Loucy (cell line): ENCODE measurements around the gene TMCC2.

Experiments
- H2AFZ ChIP-seq: fragments of 200-600 bp; sonication (generic); 2 replicates; pipeline ENCODE4 v1.6.0; 2016; ENCODE audit warnings: antibody characterized with exemption, mild to moderate bottlenecking, low read length, moderate library complexity
- H3F3A ChIP-seq: fragments of 200-600 bp; 2 replicates; pipeline ENCODE4 v1.6.0; 2016; ENCODE audit warnings: antibody characterized with exemption, low read depth, mild to moderate bottlenecking
- H3K27me3 ChIP-seq: fragments of 200-600 bp; sonication (generic); 2 replicates; pipeline ENCODE4 v1.6.1; 2014; ENCODE audit warnings: low read length, mild to moderate bottlenecking; ENCODE audit not compliant: insufficient read depth, poor library complexity, severe bottlenecking
- H3K36me3 ChIP-seq: fragments of 200-600 bp; sonication (generic); 2 replicates; pipeline ENCODE4 v1.6.1; 2016; ENCODE audit warnings: low read length; ENCODE audit not compliant: insufficient read depth
- H3K4me1 ChIP-seq: fragments of 200-600 bp; sonication (generic); 2 replicates; pipeline ENCODE4 v1.5.1; 2014; ENCODE audit warnings: low read length, mild to moderate bottlenecking; ENCODE audit not compliant: insufficient read depth, poor library complexity, severe bottlenecking
- H3K4me2 ChIP-seq: fragments of 200-600 bp; sonication (generic); 2 replicates; pipeline ENCODE4 v1.6.0; 2014; ENCODE audit warnings: antibody characterized with exemption, low read length, low read depth, mild to moderate bottlenecking; ENCODE audit not compliant: poor library complexity, severe bottlenecking
- H3K4me3 ChIP-seq: fragments of 200-600 bp; sonication (generic); 2 replicates; pipeline ENCODE4 v1.5.1; 2014; ENCODE audit warnings: low read length, mild to moderate bottlenecking, mixed read lengths; ENCODE audit not compliant: poor library complexity, severe bottlenecking
- H3K79me2 ChIP-seq: fragments of 200-600 bp; sonication (generic); 2 replicates; pipeline ENCODE4 v1.6.1; 2014; ENCODE audit warnings: low read length; ENCODE audit not compliant: insufficient read depth
- H3K9ac ChIP-seq: fragments of 200-600 bp; sonication (generic); 2 replicates; pipeline ENCODE4 v1.6.0; 2014; ENCODE audit warnings: mild to moderate bottlenecking, low read depth, low read length, moderate library complexity; ENCODE audit not compliant: poor library complexity, severe bottlenecking
- H3K9me2 ChIP-seq: fragments of 200-600 bp; sonication (generic); replicated peaks from 2 replicates; pipeline ENCODE4 v1.6.1; 2016; ENCODE audit warnings: low read depth, low read length, mixed read lengths
- H3K9me3 ChIP-seq: fragments of 200-600 bp; sonication (generic); 2 replicates; pipeline ENCODE4 v1.6.1; 2014; ENCODE audit warnings: mild to moderate bottlenecking, antibody characterized with exemption, low read length, low read depth; ENCODE audit not compliant: insufficient read depth
- H4K20me1 ChIP-seq: fragments of 200-600 bp; sonication (generic); 2 replicates; pipeline ENCODE4 v1.6.0; 2014; ENCODE audit warnings: antibody characterized with exemption, low read length, mild to moderate bottlenecking; ENCODE audit not compliant: insufficient read depth, poor library complexity, severe bottlenecking
- CTCF ChIP-seq: fragments of 200-600 bp; sonication (generic); conservative IDR thresholded peaks from 2 replicates; pipeline ENCODE4 v1.5.1; 2014; ENCODE audit warnings: mild to moderate bottlenecking, antibody characterized with exemption, low read length
- EZH2phosphoT487 ChIP-seq: fragments of 200-600 bp; IDR thresholded peaks from 2 replicates; pipeline ENCODE4 v1.6.1; 2018; ENCODE audit warnings: antibody characterized with exemption, mild to moderate bottlenecking, moderate library complexity, borderline replicate concordance

The TMCC2 gene

DNA sequence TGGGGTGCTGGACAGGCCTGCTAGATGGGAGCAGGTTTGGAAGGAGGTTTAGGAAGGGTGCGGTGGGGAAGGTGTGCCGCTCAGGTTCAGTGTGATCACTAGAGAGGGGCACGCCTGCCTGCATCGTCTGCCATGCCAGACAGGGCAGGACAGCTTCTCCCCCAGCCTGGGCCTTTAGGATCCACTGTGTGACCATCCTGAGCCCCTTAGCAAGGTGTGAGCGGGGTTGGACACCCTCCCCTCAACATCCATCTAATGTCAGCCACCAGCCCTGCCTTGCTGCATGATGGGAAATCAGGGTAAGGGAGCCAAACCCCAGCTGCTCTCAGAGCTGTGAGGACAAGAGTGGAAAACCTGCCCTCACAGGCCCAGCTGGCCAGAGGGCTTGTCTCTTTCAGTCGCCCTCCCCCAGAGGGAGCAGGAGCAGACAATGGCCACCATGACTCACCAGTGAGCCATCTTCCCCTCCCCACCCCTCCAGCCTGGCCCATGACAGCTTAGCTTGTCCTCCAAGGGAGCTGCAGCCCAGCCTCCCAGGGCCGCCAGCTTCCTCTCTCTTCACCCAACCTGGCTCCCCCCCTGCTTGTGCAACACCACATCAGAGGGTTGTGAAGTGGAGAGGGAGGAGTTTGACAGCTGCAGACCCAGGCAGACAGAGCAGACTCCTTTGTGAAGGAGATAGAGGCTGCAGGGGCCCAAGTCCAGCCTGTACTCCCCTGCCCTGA lies 56.8 kb downstream of the TMCC2 start:
- Histone ChIP-seq H3K79me2 (no peaks in the 10 kb centered on the region), H3K9me2 (no peaks in the 10 kb centered on the region), H3K27me3 (no peaks in the 10 kb centered on the region), H3K9ac (peak overlapping the region; percentile 69), H2AFZ (peak overlapping the region; percentile 44; the same call in 1 of the 2 replicates), H3K4me3 (peak overlapping the region; percentile 69), H3K4me2 (peak overlapping the region; percentile 87), H3K9me3 (no peaks in the 10 kb centered on the region), H3F3A (peaks cover 2% of the 10 kb centered on the region; the same call in 1 of the 2 replicates), H3K4me1 (peaks cover 43% of the 10 kb centered on the region), H3K36me3 (no peaks in the 10 kb centered on the region), H4K20me1 (no peaks in the 10 kb centered on the region)
- TF ChIP-seq EZH2phosphoT487 (no peak), CTCF (no peak)

GRCh38 chr1:205285381-205286101 lies 57.8 kb downstream of the TMCC2 start:
- Histone ChIP-seq H3K4me3 (peak overlapping the region; percentile 69), H3K4me1 (peaks cover 43% of the 10 kb centered on the region), H3K9ac (peak overlapping the region; percentile 69), H3K36me3 (no peaks in the 10 kb centered on the region), H3K27me3 (no peaks in the 10 kb centered on the region), H2AFZ (no peak overlapping the region), H4K20me1 (no peaks in the 10 kb centered on the region), H3K4me2 (peak overlapping the region; percentile 87), H3K9me3 (no peaks in the 10 kb centered on the region), H3K79me2 (no peaks in the 10 kb centered on the region), H3F3A (peaks cover 2% of the 10 kb centered on the region; the same call in 1 of the 2 replicates), H3K9me2 (no peaks in the 10 kb centered on the region)
- TF ChIP-seq EZH2phosphoT487 = no peak
- no peak for TF ChIP-seq CTCF

GRCh38 chr1:205286335-205286950 lies 58.7 kb downstream of the TMCC2 start:
- H3K9ac ChIP-seq = peak overlapping the region; percentile 69
- no peak overlapping the region for H2AFZ ChIP-seq

More at GRCh38 chr1:205286335-205286950, 58.7 kb downstream of the TMCC2 start:
- H3K27me3 ChIP-seq = no peaks in the 10 kb centered on the region
- peak overlapping the region; percentile 87 for H3K4me2 ChIP-seq
- H3K79me2 ChIP-seq = no peaks in the 10 kb centered on the region
- H3F3A ChIP-seq = peaks cover 2% of the 10 kb centered on the region; the same call in 1 of the 2 replicates
- TF ChIP-seq CTCF = no peak
- TF ChIP-seq EZH2phosphoT487 = no peak
- no peaks in the 10 kb centered on the region for H3K9me2 ChIP-seq
- no peaks in the 10 kb centered on the region for H3K36me3 ChIP-seq
- H3K4me1 ChIP-seq = peaks cover 43% of the 10 kb centered on the region
- H4K20me1 ChIP-seq = no peaks in the 10 kb centered on the region
- peak overlapping the region; percentile 69 for H3K4me3 ChIP-seq
- no peaks in the 10 kb centered on the region for H3K9me3 ChIP-seq
